ENCODE measurements around the gene SNRK. TPM values are rescaled to one million over a fixed set of nuclear protein-coding genes. Genes with fewer than 3 reads are reported as not detected.

The SNRK gene
- total RNA-seq, 2 experiments from 2014 or later, result 55.5 to 55.7 TPM

DNA sequence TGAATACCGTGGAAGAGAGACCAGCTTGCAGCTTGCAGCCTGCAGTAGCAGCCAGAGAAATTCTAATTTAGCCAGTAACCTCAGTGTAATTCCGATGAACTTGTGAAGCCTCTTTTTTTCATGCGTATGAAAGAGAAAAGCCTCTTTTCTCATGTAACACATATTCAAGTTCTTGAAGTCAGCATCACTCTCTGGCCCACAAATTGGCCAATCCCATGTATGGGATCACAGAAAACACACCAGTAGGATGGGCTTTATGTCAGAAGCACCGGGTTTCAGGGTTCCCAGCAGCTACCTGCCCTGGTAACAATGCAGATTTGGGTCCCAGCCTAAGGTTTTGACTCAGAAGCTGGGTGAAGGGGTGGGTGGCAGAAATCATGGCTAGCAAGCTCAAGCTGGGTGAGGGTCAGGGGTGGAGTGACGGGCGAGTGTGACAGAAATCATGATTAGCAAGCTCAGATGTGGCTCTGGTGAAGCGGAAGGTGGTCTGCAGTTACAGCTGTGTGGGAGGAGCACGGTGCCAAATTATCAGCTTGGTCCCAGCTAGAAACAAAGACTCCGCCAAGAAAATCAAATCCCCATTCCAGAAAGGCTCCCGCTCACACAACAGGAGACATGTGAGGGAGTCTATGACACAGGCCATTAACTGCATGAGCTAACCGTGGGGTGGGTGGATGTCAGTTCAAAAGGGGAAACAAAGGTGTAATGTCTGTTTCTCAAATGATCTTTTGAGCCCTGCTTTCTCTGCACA, 86.6 kb downstream of the SNRK start:
- ATAC-seq (no peak), DNase-seq (no peak)
- ChIA-PET CTCF (interaction anchor here (1.4 kb wide), 1 partner anchor 16 kb away, joined by 4 read pairs; no protein-coding TSS in a partner anchor), POLR2A (interaction anchor here (1.1 kb wide), 1 partner anchor 17 kb away, joined by 3 read pairs; no protein-coding TSS in a partner anchor)
- no peak overlapping the region for H3K4me3 Mint-ChIP-seq
- peak overlapping the region; percentile 31 for H3K27ac Mint-ChIP-seq
- no peaks in the 10 kb centered on the region for H3K36me3 Mint-ChIP-seq (ENCODE audit: low read depth)
- H3K27me3 Mint-ChIP-seq (ENCODE audit: low read depth), result no peaks in the 10 kb centered on the region
- peaks cover 14% of the 10 kb centered on the region for H3K4me1 Mint-ChIP-seq (ENCODE audit: low read depth)
- H3K9me3 Mint-ChIP-seq (ENCODE audit: insufficient read depth), result no peaks in the 10 kb centered on the region

DNA sequence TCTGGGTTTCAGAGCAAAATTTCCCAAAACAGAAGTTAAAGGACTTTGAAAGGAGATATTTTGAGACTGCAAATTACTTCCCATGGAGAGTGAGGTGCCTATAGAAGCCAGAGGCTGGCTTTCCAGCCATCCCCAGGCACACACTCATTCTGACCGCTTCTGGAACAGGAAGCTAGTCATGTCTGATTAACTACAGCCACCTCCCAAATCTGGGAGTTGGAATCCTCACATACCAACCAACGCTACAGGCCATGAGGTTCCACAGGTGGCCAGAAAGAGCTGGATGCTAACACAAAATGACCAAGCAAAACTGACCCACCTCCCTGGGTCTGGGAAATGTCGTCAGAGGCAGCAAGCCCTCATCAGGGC, 87.2 kb downstream of the SNRK start:
- DNase-seq, result no peak
- H3K27me3 Mint-ChIP-seq (ENCODE audit: low read depth), result no peaks in the 10 kb centered on the region
- H3K9me3 Mint-ChIP-seq (ENCODE audit: insufficient read depth), result no peaks in the 10 kb centered on the region
- peaks cover 18% of the 10 kb centered on the region for H3K4me1 Mint-ChIP-seq (ENCODE audit: low read depth)
- no peak overlapping the region for H3K4me3 Mint-ChIP-seq
- no peaks in the 10 kb centered on the region for H3K36me3 Mint-ChIP-seq (ENCODE audit: low read depth)
- CTCF ChIA-PET, result interaction anchor here (1.4 kb wide), 1 partner anchor 15 kb away, joined by 4 read pairs; no protein-coding TSS in a partner anchor
- POLR2A ChIA-PET, result interaction anchor here (1.1 kb wide), 1 partner anchor 17 kb away, joined by 3 read pairs; no protein-coding TSS in a partner anchor
- ATAC-seq, result no peak
- H3K27ac Mint-ChIP-seq, result no peak overlapping the region

DNA sequence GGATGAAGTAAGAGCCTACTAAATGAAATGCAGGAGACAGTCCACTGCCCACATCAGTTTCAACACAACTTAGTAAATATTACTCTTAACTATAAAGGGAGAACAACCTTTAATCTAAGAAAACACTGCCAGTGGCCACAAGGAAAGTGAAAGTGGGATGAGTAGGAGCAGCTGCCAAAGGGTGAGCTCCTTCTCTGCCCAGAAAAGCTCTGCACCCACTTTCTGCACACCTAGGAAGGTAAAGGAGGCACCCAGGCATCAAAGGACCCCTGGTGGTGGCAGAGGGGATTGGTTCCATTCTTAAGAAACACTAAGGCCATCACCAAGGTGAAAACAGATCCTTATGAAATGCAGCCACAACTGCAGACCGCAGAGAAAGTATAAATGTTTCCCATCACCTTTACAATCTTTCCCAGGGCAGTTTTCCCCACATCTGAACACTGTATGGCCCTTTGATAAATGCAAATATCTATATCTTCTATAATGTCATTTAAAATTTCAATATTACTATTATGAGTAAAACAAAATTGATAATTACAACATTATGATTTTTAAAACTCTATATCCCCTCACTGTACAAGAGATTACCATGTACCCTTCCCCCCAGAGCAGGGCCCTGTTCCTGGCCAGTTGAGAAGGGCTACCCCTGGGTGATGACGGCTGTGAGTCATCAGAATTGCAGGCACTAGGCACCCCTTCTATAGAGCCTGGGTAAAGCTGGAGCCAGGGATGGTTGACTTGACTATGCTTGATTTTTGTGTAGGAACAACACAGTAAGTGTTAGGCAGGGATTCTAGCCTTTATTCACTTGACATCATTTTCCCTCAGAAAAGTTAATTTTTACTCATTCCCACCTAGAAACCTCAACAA, 92.0 kb downstream of the SNRK start:
- Mint-ChIP-seq H3K4me3 (no peak overlapping the region), H3K27ac (peak overlapping the region; percentile 65), H3K9me3 (ENCODE audit: insufficient read depth) (no peaks in the 10 kb centered on the region), H3K4me1 (ENCODE audit: low read depth) (peaks cover 16% of the 10 kb centered on the region), H3K27me3 (ENCODE audit: low read depth) (no peaks in the 10 kb centered on the region), H3K36me3 (ENCODE audit: low read depth) (no peaks in the 10 kb centered on the region)
- ChIA-PET POLR2A (interaction anchor here (1.1 kb wide), 1 partner anchor 11 kb away, joined by 3 read pairs; no protein-coding TSS in a partner anchor), CTCF (interaction anchor here (0.6 to 6.0 kb wide), 38 partner anchors 9 to 416 kb away, joined by 3 to 62 read pairs (median 4); partner anchors contain the start of gene SNRK)
- ATAC-seq (peak; percentile 96), DNase-seq (peak; percentile 83)

DNA sequence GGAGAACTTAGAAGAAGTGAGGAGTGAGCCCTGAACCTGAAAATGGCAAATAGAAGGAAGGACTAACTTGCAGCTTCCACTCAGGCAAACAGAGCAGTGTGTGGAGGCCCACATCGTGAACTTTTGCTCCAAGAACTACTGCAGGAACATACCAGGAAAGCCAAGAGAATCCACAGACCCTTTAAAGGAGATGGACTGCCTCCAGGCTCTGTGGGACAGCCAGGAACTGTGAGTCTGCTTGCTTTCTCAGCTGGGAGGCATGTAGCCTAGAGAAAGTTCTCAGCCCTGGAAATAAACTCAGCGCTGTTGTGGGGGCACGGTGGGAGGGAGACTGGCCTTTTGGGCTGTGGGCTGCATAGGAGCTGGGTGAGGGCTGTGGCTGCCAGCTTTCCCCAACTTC, 93.0 kb downstream of the SNRK start:
- no peak for DNase-seq
- H3K4me3 Mint-ChIP-seq, result no peak overlapping the region
- H3K27ac Mint-ChIP-seq, result no peak overlapping the region
- no peaks in the 10 kb centered on the region for H3K36me3 Mint-ChIP-seq (ENCODE audit: low read depth)
- POLR2A ChIA-PET, result no interaction called here
- H3K4me1 Mint-ChIP-seq (ENCODE audit: low read depth), result peaks cover 16% of the 10 kb centered on the region
- H3K27me3 Mint-ChIP-seq (ENCODE audit: low read depth), result no peaks in the 10 kb centered on the region
- CTCF ChIA-PET, result interaction anchor here (1.2 to 6.0 kb wide), 8 partner anchors 10 to 217 kb away, joined by 3 to 62 read pairs (median 16); no protein-coding TSS in a partner anchor
- H3K9me3 Mint-ChIP-seq (ENCODE audit: insufficient read depth), result no peaks in the 10 kb centered on the region
- no peak for ATAC-seq

DNA sequence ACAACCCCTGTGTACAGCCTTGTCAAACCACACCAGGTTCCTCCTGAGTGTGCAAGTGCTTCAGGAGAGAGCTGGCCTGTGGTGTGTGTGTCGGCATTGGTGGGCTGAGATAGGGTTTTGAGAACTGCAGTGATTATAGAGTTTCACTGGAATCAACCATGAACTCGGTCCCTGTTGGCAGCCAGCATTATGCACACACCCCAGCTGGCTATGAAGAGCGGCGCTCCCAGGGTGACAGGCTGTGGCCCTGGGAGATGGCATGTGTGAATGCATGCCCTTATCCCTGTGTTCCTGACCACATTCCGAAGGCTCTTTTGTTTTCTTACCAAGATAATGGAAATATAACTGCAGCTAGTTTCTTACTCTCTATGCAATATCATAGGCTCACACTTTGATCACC, 101.8 kb downstream of the SNRK start:
- Mint-ChIP-seq H3K9me3 (ENCODE audit: insufficient read depth) (peaks cover 8% of the 10 kb centered on the region), H3K4me3 (no peak overlapping the region), H3K27me3 (ENCODE audit: low read depth) (no peaks in the 10 kb centered on the region), H3K4me1 (ENCODE audit: low read depth) (peaks cover 40% of the 10 kb centered on the region), H3K27ac (no peak overlapping the region), H3K36me3 (ENCODE audit: low read depth) (peaks cover 16% of the 10 kb centered on the region)
- CTCF ChIA-PET, result interaction anchor here (1.1 to 4.1 kb wide), 4 partner anchors 9 to 226 kb away, joined by 3 to 62 read pairs (median 20); no protein-coding TSS in a partner anchor
- ATAC-seq, result no peak
- DNase-seq, result no peak
- POLR2A ChIA-PET, result interaction anchor here (0.7 kb wide), 1 partner anchor 31 kb away, joined by 3 read pairs; no protein-coding TSS in a partner anchor

DNA sequence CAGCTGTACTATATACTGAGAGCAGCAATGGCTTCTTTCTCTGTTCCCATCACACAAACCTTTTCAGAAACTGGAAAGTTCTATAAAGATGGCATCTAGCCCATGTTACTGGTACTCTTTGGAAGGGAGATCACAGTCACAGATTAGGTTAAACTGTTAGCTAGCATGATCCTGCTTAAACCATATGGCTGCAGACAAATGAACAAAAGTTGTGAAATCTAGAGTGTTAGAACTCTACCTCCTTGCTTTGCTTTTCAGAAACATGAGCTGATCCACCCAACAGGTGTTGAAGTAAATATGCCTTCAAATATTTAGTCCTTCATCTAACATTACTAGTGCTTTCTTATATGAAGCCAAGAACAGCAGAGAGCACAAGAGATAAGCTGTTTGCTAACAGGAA, 102.6 kb downstream of the SNRK start:
- Mint-ChIP-seq H3K9me3 (ENCODE audit: insufficient read depth) (peaks cover 11% of the 10 kb centered on the region), H3K27me3 (ENCODE audit: low read depth) (no peaks in the 10 kb centered on the region), H3K36me3 (ENCODE audit: low read depth) (peaks cover 17% of the 10 kb centered on the region), H3K4me1 (ENCODE audit: low read depth) (peaks cover 47% of the 10 kb centered on the region), H3K4me3 (no peak overlapping the region), H3K27ac (peak overlapping the region; percentile 89)
- CTCF ChIA-PET, result interaction anchor here (0.6 to 4.1 kb wide), 19 partner anchors 10 to 795 kb away, joined by 3 to 62 read pairs (median 4); no protein-coding TSS in a partner anchor
- DNase-seq, result no peak
- POLR2A ChIA-PET, result interaction anchor here (0.6 to 2.0 kb wide), 8 partner anchors 11 to 103 kb away, joined by 3 to 8 read pairs (median 4); partner anchors contain the start of gene SNRK
- ATAC-seq, result no peak

DNA sequence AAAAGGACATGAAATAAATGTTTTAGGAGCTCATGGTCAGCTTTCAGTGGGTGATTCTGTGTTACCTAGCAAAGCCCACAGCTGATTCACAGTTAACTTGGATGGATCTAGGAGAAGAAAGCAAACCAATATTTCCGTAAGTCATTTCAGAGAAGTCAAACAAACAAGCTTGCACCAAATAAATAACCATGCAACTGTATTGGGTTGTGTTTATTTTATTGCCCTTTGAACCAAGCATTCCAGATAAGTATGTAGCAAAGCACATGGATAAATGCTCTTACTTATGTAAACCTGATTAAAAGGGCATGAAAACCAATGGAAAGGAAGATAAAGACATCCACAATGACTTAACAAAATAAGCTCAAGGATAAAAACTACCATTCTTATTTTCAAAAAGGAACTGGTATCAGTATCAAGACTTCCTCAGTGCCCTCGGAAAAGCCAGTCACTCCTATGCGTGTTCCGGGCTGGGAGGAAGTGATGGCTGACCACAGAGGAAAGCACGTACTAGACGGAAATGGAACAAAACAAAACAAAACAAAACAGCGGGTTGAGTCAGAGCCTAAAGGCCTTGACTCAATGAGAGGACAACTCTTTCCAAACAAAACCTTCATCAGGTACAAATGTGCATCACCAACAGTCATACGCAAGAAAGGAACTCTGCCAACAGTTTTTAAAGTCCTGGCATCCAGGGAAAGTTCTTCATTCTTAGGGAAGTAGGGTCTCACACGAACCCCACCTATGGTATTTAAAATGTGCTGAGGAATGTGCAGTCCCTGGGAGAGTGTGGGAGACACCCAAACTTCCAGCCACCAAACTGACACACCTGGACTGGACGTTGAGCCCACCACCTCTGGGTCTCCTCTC, 103.3 kb downstream of the SNRK start:
- POLR2A ChIA-PET, result interaction anchor here (0.6 to 2.0 kb wide), 8 partner anchors 12 to 104 kb away, joined by 3 to 8 read pairs (median 4); partner anchors contain the start of gene SNRK
- peaks cover 16% of the 10 kb centered on the region for H3K36me3 Mint-ChIP-seq (ENCODE audit: low read depth)
- H3K27ac Mint-ChIP-seq, result peak overlapping the region; percentile 89
- peaks cover 53% of the 10 kb centered on the region for H3K4me1 Mint-ChIP-seq (ENCODE audit: low read depth)
- DNase-seq, result peak; percentile 87
- no peaks in the 10 kb centered on the region for H3K27me3 Mint-ChIP-seq (ENCODE audit: low read depth)
- H3K4me3 Mint-ChIP-seq, result peak overlapping the region; percentile 22
- ATAC-seq, result peak; percentile 91
- CTCF ChIA-PET, result interaction anchor here (0.5 to 4.1 kb wide), 20 partner anchors 10 to 796 kb away, joined by 3 to 62 read pairs (median 4); no protein-coding TSS in a partner anchor
- peaks cover 11% of the 10 kb centered on the region for H3K9me3 Mint-ChIP-seq (ENCODE audit: insufficient read depth)

DNA sequence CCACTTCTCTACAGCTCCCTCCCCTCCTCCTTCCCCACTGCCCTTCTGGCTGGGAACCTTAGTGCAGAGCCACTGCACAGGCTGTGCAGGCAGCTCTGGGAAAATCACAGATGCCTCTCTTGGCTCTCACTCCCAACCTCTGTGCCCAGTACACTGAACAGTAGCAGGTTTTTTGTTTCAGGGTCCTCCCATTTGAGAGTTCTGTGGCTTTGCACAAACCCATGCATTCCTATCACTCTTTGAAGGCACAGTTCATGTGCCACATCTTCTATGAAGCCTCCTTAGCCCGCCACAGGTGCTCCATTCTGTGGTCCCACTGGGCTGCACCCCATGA, 103.9 kb downstream of the SNRK start:
- ATAC-seq (peak; percentile 28), DNase-seq (no peak)
- Mint-ChIP-seq H3K27me3 (ENCODE audit: low read depth) (no peaks in the 10 kb centered on the region), H3K36me3 (ENCODE audit: low read depth) (peaks cover 12% of the 10 kb centered on the region), H3K9me3 (ENCODE audit: insufficient read depth) (peaks cover 11% of the 10 kb centered on the region), H3K4me1 (ENCODE audit: low read depth) (peaks cover 53% of the 10 kb centered on the region), H3K27ac (peak overlapping the region; percentile 89), H3K4me3 (peak overlapping the region; percentile 22)
- ChIA-PET POLR2A (interaction anchor here (2.0 kb wide), 1 partner anchor 94 kb away, joined by 8 read pairs; no protein-coding TSS in a partner anchor), CTCF (interaction anchor here (1.5 to 4.1 kb wide), 3 partner anchors 11 to 228 kb away, joined by 7 to 62 read pairs (median 20); no protein-coding TSS in a partner anchor)

DNA sequence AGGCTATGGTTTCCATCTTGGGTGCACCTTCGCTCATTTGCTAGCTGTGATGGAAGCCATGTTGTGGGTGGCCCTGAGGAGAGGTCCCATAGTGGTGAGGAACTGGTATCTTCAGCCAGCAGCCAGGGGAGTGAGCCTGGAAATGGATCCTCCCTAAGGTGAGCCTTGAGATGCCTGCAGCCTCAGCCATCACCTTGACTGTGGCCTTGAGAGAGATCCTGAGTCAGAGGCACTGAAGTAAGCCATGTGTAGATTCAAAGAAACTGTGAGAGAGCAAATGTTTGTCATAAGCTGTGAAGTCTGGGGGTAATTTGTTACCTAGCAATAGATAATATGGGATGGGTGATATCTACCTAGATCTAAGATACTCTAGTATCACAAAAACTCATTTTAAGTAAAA, 105.3 kb downstream of the SNRK start:
- ChIA-PET CTCF (interaction anchor here (0.6 kb wide), 1 partner anchor 229 kb away, joined by 3 read pairs; no protein-coding TSS in a partner anchor), POLR2A (no interaction called here)
- Mint-ChIP-seq H3K4me1 (ENCODE audit: low read depth) (peaks cover 48% of the 10 kb centered on the region), H3K27me3 (ENCODE audit: low read depth) (peaks cover 2% of the 10 kb centered on the region), H3K4me3 (no peak overlapping the region), H3K27ac (no peak overlapping the region), H3K9me3 (ENCODE audit: insufficient read depth) (peaks cover 11% of the 10 kb centered on the region), H3K36me3 (ENCODE audit: low read depth) (peaks cover 9% of the 10 kb centered on the region)
- ATAC-seq, result no peak
- DNase-seq, result no peak

DNA sequence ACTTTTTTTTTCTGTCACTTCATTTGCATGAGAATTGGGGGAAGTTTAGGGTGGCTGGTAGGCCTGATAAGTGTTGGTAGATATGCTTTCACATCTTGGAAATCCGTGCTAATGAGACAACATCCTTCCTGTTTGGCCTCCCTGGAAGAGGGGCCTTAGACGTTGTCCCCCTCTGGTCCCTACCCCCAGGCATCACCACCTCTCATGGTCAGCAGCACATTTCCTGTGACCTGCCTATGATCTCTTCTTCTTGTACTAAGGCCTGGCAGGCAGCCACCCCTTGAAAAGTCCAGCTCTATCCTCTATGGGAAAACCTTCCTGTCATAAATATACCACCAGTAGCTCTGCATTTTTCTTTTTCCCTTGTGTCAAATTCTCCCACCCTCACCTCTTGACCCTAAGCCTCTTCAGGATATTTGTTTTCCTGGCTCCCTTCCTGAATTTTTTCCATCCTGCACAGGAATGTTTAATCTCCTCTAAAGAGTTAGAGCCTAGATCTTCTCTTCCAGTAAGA, 107.8 kb downstream of the SNRK start:
- DNase-seq (no peak), ATAC-seq (no peak)
- H3K27me3 Mint-ChIP-seq (ENCODE audit: low read depth), result peaks cover 2% of the 10 kb centered on the region
- H3K4me3 Mint-ChIP-seq, result no peak overlapping the region
- POLR2A ChIA-PET, result no interaction called here
- CTCF ChIA-PET, result no interaction called here
- peaks cover 8% of the 10 kb centered on the region for H3K36me3 Mint-ChIP-seq (ENCODE audit: low read depth)
- H3K9me3 Mint-ChIP-seq (ENCODE audit: insufficient read depth), result peaks cover 11% of the 10 kb centered on the region
- no peak overlapping the region for H3K27ac Mint-ChIP-seq
- peaks cover 31% of the 10 kb centered on the region for H3K4me1 Mint-ChIP-seq (ENCODE audit: low read depth)

Data from activated CD8-positive, alpha-beta T cell treated with anti-CD3 and anti-CD28 coated beads, Interleukin-2, amount 10 ng/mL, durations not matched to agents 7 days and 5 days (primary cell).